A549 (cell line): ENCODE results near the gene TTLL9.

Source experiments
- BCL3 ChIP-seq: fragments of >200 bp; sonication (Bioruptor Twin); formaldehyde crosslinking; IDR thresholded peaks from 3 replicates; pipeline ENCODE4 v1.6.1; 2016
- CTCF ChIP-seq: fragments of >200 bp; sonication (Bioruptor Twin); formaldehyde crosslinking; IDR thresholded peaks from 3 replicates; pipeline ENCODE4 v1.5.1; 2016
- ELK1 ChIP-seq: fragments of 150-350 bp; IDR thresholded peaks from 2 replicates; pipeline ENCODE4 v1.6.1; 2014; ENCODE audit warnings: low read depth, mild to moderate bottlenecking, low read length
- ESRRA ChIP-seq: fragments of 150-350 bp; IDR thresholded peaks from 2 replicates; pipeline ENCODE4 v1.6.1; 2014; ENCODE audit warnings: mild to moderate bottlenecking, low read length, borderline replicate concordance
- JUN ChIP-seq, 2 experiments: fragments of >200 bp; sonication (Bioruptor Twin); formaldehyde crosslinking; IDR thresholded peaks; 2 replicates in 1 of 2; 3 replicates in 1 of 2; pipeline ENCODE4 v1.6.1; 2016 to 2017
- JUNB ChIP-seq: fragments of >200 bp; sonication (Bioruptor Twin); formaldehyde crosslinking; IDR thresholded peaks from 2 replicates; pipeline ENCODE4 v1.6.1; 2016
- MAX ChIP-seq: IDR thresholded peaks from 2 replicates; pipeline ENCODE4 v1.6.1; 2012
- NR3C1 ChIP-seq: fragments of >200 bp; sonication (Bioruptor Twin); formaldehyde crosslinking; IDR thresholded peaks from 3 replicates; pipeline ENCODE4 v1.6.1; 2017
- PHF8 ChIP-seq: fragments of 200-600 bp; sonication (generic); IDR thresholded peaks from 2 replicates; pipeline ENCODE4 v1.6.1; 2016; ENCODE audit warnings: low read depth, mild to moderate bottlenecking, antibody characterized with exemption, moderate library complexity, borderline replicate concordance
- POLR2AphosphoS2 ChIP-seq: conservative IDR thresholded peaks from 2 replicates; pipeline ENCODE4 v1.6.1; 2012; ENCODE audit warnings: low read length, improper control_type of control experiment, inconsistent platforms
- RAD21 ChIP-seq, 2 experiments: fragments of >200 bp in 1 of 2; sonication (Bioruptor Twin) in 1 of 2; formaldehyde crosslinking in 1 of 2; IDR thresholded peaks in 1 of 2; conservative IDR thresholded peaks in 1 of 2; 2 replicates in 1 of 2; 3 replicates in 1 of 2; pipeline ENCODE4 v1.6.1; 2012 to 2018; ENCODE audit warnings: inconsistent platforms in 1 of 2
- USF2 ChIP-seq: fragments of 450-650 bp; IDR thresholded peaks from 2 replicates; pipeline ENCODE4 v1.6.1; 2014; ENCODE audit warnings: antibody characterized with exemption
- ZSCAN20 ChIP-seq: fragments of 250-450 bp; sonication (Bioruptor Pico); IDR thresholded peaks from 2 replicates; pipeline ENCODE4 v1.8.0; 2022; ENCODE audit warnings: mild to moderate bottlenecking, moderate library complexity

GRCh38 chr20:31984981-31985471 is 114.6 kb downstream of the TTLL9 start:
- TF ChIP-seq CTCF (no peak), JUN (IDR thresholded peaks at IDR 0.05) (no peak), JUNB (no peak), POLR2AphosphoS2 (no peak), ZSCAN20 (no peak), PHF8 (no peak), BCL3 (no peak), MAX (no peak), ESRRA (no peak), ELK1 (no peak), NR3C1 (no peak), USF2 (no peak), RAD21 (conservative IDR thresholded peaks at IDR 0.05 in 1 of 2, IDR thresholded peaks at IDR 0.05 in 1 of 2) (no peak)
